ENCODE measurements around the gene MTA3.

Gene MTA3

DNA sequence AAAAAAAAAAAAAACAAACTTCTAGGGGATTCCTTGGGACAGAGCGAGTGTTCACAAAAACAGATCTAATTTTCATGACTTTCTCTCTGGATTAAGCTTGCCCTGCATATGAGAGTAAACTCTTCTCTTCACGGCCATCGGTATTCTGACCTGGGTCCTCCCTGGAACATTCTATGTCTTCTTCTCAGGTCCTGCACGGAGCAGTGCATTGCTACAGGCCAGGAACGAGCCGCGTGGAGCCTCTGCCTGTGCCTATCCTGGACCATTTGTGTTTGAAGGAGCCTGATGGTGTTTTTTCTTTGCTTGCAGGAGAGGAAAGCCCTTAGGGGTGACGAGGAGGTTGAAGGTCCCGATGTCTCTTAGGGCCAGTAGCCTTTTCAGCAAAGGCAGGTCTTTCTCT lies 197.3 kb downstream of the MTA3 start:
- DNase-seq = no peak

DNA sequence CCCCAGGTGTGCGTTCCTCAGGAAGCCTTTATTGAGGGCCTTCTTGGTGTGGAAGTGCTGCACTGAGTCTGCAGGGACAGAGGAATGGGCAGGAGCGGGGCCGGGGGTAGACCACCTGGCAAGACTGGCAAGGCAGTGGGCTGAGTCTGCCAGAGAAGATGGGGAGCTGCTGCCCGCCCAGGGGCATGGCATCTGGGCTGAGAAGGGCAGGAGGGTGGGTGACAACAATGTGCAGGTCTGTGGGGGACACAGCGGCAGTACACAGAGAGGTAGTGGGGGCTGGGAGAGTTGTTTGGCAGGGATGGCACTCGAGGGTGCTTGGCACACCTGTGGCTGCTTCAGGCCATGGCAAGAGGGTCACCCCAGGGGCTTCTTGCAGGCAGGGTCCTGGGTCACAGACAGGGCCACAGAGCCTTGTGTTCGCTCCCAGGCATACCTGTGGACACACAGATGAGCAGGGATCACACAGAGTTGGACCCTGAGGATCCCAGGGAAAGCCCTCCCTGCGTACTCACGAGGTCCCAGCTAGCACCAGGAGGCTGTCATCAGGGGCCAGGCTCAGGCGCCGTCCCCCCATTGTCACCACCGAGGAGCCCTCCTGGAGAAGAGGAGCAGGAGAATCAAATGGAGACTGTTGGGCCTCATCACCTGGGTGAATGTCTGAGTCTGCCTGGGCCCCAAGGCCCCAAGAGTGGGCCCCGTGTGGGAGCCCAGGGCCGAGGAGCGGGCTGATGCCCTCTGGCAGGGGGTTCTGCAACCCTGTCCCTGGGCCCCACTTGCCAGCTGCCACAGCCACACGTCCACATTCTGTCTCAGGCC lies 198.9 kb downstream of the MTA3 start:
- no peak for DNase-seq

DNA sequence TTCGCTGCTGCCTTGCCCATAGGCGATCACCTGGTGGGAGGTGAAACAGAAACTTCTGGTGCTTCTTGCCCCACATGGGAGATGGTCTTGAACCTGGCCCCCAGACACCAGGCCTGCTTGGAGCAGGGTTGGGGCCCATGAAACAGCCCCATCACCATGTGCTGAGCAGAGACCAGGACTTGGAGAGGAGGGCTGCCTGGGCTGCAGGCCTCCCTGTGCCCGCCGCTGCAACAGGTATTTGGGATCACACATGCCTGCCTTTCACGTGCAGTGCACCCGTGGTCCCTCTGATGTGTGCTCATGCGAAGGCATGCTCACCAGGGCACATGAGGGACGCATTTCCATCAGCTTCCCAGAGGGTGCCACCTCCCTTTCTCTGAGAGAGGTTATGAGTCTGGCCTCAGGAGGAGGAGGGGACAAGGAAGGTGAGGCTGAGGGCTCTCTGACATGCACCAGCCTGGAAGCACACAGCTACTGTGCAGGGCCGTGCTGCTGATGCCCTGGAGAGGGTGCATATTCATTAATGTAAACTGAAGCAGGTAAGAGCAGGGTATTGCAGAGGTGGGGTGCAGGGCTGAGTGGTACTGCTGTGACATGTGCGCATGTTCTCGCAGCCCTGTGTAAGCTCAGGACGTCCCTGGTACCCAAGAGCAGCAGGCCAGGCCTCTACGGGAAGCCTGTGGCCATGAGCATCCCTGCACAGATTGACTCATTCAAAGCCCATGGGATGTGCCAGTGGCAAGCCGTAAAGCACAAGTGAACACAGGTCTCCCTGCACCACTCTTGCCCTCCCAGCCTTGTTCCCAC lies 199.7 kb downstream of the MTA3 start:
- DNase-seq = no peak

DNA sequence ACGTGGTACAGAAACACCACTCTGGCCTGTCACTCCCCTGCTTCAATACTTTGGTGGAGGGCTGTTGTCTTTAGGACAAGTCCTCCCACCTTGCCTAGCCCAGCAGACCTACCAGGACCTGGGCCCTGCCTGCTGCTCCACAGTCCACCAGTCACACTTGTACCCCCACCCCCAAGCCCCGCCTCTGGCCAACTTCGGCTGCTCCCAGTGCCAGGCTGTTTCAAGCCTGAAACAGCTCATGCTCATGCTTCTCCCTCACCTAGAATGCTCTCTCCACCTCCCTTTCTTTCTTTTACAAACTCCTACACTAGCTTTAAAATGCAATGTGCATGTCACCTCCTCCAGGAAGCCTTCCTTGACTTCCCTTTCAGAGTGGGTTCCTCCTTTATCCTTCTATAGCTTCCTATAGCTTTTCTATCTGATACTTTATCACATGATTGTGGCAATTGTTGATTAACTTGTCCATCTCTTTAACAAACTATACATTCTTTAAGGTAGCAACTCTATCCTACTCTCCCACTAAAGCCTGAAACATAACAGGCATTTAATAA lies 200.3 kb downstream of the MTA3 start:
- no peak for DNase-seq

DNA sequence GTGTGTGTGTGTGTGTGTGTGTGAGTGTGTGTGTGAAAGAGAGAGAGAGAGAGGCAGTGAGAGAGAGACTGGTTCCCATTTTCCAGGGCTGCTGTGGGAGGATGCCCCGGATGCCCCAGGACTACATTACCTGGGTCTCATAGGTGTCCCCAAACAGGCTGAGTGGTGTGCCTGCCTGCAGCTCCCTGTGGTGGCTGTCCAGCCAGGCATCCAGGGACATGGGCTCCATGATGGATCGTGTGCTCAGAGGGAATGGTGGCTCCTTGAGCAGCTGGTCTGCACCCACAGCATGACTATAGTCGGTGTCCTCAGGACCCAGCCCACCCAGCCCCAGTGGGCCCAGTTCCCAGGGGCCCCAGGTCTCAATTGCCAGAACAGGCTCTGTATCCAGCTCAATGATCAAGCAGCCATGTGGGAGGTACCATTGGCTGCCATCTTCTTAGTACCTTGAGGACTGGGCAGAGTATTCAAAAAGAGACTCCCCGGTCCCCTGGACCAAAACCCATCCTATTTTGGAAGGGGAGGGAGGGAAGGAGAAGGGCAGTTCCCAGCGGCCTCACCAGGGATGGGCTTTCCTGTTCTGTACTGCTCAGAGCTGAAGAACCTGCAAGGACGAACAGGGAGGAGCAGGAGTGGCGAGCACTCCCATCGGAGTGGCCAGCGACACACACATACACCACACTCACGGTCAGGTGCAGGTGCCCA lies 201.3 kb downstream of the MTA3 start:
- no peak for DNase-seq

DNA sequence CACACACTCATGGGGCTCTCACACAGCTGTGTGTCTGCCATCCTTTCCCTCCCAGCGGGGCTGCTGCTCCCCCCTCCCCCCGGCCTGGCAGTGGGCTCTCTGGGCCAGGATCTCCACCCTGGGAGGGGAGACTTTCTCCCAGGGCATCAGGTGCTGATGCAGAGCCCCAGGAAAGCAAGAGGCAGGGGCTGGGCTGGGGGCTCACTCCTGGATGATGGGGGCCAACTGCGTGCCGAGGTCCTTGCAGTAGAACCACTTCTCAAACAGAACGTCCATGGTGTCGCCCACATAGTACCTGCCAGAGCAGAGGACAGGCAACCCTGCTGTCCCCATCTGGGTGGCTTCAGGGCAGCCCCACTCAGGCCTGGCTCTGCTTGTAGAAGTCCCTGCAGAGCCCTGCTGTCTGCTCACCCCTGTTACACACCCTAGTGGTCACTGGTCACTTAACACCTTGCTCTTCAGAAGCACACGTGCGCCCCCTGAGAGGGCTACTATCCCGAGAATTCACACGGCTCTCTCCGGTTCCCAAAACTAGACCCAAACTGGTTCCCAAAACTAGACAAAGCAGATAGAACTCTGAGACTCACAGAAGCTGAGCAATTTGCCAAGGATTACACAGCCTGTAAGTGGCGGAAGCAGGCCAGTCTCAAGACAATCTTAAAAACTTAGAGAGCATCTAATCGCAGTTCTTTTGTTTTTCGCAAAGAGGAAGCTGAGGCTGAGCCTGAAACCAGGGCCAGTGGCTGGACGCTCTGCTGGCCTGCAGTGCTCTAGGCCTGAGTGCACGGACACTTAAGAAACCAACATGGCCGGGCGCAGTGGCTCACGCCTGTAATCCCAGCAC lies 202.1 kb downstream of the MTA3 start:
- DNase-seq = no peak

DNA sequence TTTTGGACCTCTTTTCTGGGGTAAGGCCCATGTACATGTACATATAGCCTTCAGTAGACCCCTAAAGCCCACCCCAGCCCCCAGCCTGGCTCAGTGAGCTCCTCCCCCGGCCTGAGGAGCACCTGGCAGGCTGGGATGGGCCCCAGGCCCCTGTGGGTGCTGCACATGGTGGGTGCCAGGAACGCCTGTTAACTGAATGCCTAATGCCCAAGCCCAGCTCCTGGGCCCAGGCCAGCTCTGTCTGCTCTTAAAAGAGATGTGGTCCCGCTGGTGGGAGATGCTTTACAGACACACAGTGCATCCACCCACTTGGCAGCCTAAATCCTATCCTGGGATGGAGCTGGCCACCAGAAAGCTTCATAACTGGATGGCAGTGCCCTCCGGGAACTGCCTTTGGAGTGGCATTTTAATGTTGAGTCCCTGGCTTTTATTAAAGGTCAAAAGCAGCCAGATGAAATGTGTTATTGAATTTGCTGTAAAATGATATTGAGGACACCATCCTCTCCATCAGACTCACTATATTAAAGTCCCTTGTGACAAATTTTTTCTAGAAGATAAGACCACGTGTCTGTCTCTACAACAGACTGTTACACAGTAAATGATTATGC lies 203.2 kb downstream of the MTA3 start:
- no peak for DNase-seq

DNA sequence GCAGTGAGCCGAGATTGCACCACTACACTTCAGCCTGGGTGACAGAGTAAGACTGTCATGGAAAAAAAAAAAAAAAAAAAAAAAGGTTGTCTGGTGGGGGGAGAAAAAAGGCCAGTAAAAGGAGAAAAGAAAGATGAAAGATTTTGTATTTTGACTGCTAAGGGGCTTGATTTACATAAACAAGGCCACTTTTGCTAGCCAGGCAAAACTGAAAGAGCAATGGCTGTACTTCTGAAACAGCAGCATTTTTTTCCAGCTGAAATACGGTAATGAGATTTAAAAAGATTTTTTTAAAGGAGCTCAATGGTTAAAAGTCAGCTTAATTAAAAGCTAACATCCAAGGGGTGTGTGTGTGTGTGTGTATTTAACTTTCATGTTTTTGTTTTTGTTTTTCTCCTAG lies 206.8 kb downstream of the MTA3 start:
- no peak for DNase-seq

DNA sequence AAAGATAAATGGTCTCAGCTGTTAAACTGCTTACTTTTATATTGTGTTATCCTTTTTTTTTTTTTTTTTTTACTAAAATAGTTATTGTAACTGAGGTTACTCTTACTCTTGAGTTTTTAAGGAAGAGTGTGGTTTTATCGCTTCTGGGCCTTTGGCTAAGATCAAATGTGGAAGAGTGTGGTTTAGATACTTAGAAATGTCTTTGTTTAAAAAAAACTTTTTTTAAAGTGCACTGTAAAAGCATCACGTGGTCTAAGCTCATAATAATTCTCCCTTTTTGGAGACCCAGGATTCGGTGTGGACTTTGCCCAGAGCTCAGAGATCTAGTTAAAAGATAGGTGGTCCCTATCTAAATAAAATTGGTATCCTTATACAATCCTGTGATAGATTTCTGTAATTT lies 207.4 kb downstream of the MTA3 start:
- DNase-seq = no peak

DNA sequence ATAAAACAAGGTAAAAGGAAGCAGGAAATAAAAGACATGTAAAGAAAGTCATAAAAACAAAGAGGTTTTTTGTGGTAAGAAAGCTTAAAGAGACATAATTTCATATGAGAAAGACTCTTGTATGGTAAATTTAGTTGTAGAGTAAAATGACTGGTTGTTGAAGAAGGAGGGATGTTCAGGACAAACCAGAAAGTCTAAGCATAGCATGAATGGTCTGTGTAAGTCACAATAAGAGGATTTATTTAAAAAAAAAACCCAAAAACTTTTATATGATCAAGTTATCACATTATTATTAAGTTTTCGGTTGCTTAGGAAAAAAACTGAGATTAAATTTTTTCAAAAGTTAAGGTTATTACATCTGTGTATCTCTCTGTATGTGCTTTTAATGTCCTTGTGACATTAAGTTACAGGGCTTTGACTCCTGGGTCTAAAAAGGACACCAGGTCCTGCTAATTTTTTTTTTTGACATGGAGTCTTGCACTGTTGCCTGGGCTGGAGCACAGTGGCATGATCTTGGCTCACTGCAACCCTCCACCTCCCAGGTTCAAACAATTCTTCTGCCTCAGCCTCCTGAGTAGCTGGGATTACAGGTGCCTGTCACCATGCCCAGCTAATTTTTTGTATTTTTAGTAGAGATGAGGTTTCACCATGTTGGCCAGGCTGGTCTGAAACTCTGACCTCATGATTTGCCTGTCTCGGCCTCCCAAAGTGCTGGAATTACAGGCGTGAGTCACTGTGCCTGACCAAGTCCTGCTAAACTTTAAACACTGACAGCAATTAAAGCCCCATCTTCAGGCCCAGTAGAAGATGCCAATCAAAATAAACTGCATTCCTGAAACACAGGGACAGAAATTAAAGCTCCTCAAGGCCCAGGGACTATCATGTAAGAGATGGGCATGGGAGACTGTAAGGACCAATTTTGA lies 209.7 kb downstream of the MTA3 start:
- no peak for DNase-seq

DNA sequence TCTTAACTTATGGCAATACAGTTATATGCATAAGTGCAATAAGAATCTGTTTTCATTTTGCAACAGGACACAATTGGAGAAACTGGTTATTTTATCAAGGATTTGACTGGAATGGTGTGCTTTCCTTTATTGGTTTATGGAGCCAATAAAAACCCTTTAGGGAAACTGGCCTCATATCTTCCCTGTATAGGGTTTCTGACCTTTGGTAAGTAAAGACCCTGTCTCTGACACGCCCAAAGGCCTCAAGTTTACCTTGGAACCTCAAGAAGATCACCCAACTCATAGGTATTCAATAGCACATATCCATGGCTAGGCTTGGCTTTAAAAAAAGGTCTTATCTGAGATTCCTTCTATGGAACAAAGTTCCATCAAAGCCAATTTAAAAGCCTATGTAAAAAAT lies 212.7 kb downstream of the MTA3 start:
- DNase-seq = no peak

DNA sequence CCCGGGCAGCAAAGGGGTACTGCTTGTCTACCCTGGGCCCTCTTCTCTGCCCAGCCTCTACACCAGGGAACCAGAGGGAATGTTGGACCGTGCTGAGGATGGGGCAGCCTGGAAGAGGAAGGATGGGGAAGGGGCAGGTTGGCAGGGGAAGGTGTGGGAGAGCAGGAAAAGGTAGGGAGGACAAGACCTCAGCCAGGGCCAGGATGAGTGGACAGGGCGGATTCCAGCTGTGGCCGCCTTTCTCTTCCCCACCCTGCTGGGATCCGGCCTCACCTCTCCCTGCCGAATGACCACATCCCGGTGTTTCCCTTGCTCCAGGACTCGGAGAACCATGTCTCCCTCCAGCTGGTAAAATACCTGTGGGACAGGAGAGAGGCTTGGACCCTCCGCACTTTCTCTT lies 215.1 kb downstream of the MTA3 start:
- DNase-seq = no peak

DNA sequence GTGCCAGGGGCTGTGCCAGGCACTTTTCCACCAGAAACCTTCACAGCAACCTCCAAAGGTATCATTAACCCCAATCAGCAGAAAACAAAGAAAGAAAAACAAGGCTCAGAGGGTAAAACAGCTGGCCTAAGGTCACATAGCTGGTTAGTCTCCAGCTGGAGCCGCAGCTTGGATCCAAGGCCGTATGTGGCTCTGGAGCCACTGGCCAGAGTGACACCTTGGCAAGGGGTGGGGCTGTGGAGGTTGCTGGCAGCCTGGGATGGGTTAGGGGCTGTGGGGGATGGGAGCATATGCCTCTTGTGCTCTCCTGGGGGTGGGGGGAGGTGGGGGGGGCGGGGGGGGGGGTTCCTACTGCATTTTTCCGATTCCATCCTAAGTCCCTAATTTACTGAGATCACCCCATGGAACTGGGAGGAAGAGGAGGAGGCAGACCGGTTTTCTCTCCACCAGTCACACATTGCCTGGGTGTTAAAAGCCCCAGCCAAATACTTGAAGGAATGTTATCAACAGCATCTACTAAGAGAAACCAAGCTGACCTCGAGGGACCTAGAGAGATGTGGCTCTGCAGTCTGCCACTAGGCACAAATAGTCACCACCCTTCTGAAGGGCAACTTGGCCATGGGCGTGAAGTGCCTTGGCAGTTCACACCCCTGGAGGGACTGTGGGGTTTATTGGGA lies 215.9 kb downstream of the MTA3 start:
- no peak for DNase-seq

DNA sequence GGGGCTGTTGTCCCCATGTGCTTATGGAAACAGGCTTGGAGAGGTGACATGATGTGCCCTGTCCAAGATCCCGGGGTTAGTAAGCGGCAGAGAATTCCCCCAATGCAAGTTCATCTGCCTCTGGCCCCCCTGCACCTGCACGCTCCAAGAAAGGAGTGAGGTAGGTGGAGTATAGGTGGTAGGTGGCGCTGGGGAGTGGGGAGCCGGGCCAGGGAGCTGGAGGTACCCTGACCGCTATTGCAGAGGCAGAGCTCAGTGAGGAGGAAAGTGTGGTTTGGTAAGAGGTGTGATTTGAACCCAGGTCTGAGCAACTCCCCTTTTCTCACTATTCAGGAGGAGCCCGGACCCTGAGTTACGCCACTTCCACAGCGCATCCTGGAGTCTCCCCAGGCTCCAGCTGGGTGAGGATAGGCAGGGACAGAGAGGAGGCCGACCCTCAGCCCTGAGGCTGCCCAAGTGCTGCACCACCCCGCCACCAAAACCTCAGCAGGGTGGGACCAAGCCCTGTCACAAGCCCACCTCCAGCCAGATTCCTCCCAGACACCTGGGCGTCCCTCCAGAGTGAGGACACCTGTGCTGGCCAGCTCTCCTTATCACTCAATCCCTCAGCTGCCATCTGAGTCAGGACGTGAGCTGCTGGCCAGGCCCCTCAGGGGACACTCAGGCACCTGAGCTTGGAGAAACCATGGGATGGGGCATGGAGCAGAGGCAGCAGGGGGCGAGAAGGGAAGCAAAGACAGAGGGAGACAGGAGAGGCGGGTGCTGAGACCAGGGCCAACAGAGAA lies 218.3 kb downstream of the MTA3 start:
- DNase-seq = no peak

DNA sequence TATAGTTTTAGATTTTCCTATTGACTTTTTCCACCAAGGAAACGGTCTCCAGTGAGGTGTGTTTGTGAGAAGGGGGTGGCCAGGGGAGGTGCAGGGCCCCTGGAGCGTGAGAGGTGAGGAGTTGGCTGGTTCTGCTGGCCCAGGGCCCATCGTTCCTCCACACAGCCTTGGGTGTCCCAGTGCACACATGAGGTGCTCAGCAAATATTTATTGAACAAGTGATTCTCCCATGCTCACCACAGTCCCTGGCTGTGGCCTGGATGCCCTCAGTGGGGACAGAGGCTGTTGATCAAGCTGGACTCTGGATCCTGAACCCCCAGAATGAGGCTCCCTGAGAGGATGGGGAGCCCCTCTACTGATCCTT lies 219.0 kb downstream of the MTA3 start:
- no peak for DNase-seq

DNA sequence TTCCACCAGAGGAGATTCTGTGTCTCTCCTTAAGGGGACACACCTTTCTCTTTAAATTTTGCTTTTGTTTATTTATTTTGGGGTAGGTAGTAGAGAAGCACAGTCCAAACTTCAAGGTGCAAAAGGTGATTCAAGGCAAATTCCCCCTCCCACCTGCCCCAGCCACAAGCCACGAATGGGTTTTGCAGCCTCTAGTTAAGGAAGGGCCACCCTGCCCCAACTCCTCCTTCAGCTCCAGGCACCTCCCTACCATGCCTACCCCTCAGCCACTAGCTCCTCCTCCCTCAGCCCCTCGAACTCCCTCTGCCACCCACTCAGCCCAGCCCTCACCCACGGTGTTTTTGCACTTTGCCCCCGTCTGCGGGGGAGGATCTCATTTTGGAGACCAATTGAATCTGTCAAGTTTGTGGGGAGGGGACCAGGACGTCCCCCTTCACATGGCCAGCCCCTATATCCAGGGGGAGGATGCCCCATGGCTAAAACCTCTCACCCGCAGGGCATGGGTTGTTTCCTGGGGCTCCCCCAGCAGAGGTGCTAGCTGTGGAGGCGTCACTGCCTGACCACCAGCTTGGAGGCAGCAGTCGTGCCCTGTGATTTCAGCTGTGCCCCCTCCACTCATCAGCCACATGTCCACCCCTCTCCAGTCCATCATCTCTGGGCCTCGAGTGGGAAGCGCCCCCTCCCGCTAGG lies 219.5 kb downstream of the MTA3 start:
- DNase-seq = no peak

DNA sequence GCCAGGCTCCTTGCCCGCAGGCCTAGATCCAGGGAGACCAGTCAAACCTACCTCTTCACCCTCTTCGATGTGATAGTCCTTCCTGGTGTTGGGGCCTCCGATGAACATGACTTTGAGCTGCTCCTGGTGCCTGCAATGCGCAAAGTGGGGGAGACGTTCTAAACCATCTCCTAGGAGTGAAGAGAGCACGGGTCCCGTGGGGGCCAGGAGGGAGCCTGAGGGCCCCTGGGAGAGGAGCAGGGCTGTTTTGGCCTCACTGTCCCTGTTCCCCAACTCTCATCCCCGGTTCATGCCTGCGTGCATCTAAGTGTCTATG lies 220.0 kb downstream of the MTA3 start:
- no peak for DNase-seq

DNA sequence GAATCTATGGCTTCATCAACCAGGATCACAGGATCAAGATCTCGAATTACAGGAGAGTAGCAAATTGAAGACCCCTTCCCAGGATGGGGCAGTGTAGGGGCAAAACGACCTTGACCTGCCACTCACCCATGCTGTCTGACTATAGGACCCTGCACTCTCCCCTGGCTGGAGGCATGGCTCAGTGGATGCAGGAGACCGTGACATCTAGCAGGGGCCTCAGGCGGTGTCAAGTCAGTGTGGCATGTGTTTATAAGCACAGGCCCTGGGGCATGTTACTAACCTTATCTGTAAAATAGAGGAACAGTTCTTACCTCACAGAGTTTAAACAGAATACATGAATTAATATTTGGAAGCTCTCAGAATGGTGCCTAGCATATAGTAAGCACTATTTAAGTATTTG lies 220.4 kb downstream of the MTA3 start:
- no peak for DNase-seq

DNA sequence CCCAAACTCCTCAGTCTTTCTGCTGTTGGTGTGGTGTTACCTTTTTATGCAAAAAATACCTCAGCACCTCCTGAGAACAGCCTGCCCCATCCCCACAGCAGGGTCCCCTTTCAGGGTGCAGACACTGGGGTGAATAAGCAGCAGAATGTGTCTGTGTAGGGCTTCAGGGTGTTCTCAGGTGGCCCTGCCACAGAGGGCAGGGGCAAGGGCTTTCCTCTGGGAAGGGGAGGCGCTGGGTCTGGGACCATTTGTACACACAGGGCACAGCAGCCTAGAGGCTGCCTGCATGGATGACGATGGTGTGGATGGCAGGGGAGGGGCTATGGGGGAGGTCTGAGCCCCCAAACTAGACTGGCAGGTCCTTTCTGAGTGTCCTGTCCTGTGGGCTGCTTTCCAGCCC lies 221.3 kb downstream of the MTA3 start:
- no peak for DNase-seq
